AG08395 (cell line): Measurements from ENCODE around the gene PNLIPRP2.

Experiments used
- DNase-seq: peaks from one replicate; pipeline ENCODE4 v3.0.0; 2012; ENCODE audit warnings: mixed read lengths, low spot score

The PNLIPRP2 gene

GRCh38 chr10:116655568-116655967 is 34.8 kb downstream of the PNLIPRP2 start:
- DNase-seq, result no peak

- DNase-seq, result no peak
These were observed 35.3 kb downstream of the PNLIPRP2 start for GRCh38 chr10:116656044-116656443.

- DNase-seq, result no peak
These were observed 37.3 kb downstream of the PNLIPRP2 start for GRCh38 chr10:116657863-116658551.

GRCh38 chr10:116659049-116659670 is 38.4 kb downstream of the PNLIPRP2 start:
- no peak for DNase-seq

GRCh38 chr10:116660860-116661259 is 40.1 kb downstream of the PNLIPRP2 start:
- DNase-seq, result no peak

GRCh38 chr10:116663342-116663741 is 42.6 kb downstream of the PNLIPRP2 start:
- DNase-seq, result no peak

- DNase-seq, result no peak
These were observed 43.9 kb downstream of the PNLIPRP2 start for GRCh38 chr10:116664631-116665030.

- peak; percentile 46 for DNase-seq
These were observed 44.9 kb downstream of the PNLIPRP2 start for GRCh38 chr10:116665541-116666125.

GRCh38 chr10:116667484-116667883 is 46.7 kb downstream of the PNLIPRP2 start:
- DNase-seq, result no peak

- no peak for DNase-seq
These were observed 47.3 kb downstream of the PNLIPRP2 start for GRCh38 chr10:116668018-116668417.

- no peak for DNase-seq
These were observed 47.7 kb downstream of the PNLIPRP2 start for GRCh38 chr10:116668446-116668845.

- DNase-seq, result peak; percentile 7
These were observed 48.3 kb downstream of the PNLIPRP2 start for GRCh38 chr10:116669080-116669479.

GRCh38 chr10:116669832-116670644 is 49.3 kb downstream of the PNLIPRP2 start:
- peak; percentile 13 for DNase-seq

GRCh38 chr10:116670706-116671105 is 50.0 kb downstream of the PNLIPRP2 start:
- DNase-seq, result no peak

- no peak for DNase-seq
These were observed 50.6 kb downstream of the PNLIPRP2 start for GRCh38 chr10:116671274-116671926.

GRCh38 chr10:116672891-116673290 is 52.1 kb downstream of the PNLIPRP2 start:
- DNase-seq, result no peak

- no peak for DNase-seq
These were observed 53.1 kb downstream of the PNLIPRP2 start for GRCh38 chr10:116673866-116674265.

GRCh38 chr10:116674901-116675423 is 54.2 kb downstream of the PNLIPRP2 start:
- DNase-seq, result no peak

- DNase-seq, result no peak
These were observed 55.4 kb downstream of the PNLIPRP2 start for GRCh38 chr10:116676118-116676517.

GRCh38 chr10:116676633-116677032 is 55.9 kb downstream of the PNLIPRP2 start:
- DNase-seq, result no peak

- DNase-seq, result no peak
These were observed 58.6 kb downstream of the PNLIPRP2 start for GRCh38 chr10:116679351-116679750.

- no peak for DNase-seq
These were observed 62.4 kb downstream of the PNLIPRP2 start for GRCh38 chr10:116683166-116683565.
